GM21529 (cell line): ENCODE results near the gene ADD3.
"Not testable (repeated sequence)": the region's sequence is repeated elsewhere in the genome, so short reads cannot be mapped to it uniquely, and the experiment has no call there.

Experiments
- ATAC-seq: cut with Tn5 transposase; IDR thresholded peaks from one replicate; pipeline ENCODE4 v1.9.1; 2021; ENCODE audit not compliant: unreplicated experiment

The ADD3 gene

GRCh38 chr10:110094786-110095185 lies 87.0 kb downstream of the ADD3 start:
- ATAC-seq, result no peak

GRCh38 chr10:110101464-110102144 lies 93.8 kb downstream of the ADD3 start:
- no peak for ATAC-seq

- ATAC-seq, result no peak
These were observed 96.2 kb downstream of the ADD3 start for GRCh38 chr10:110103921-110104461.

- no peak for ATAC-seq
These were observed 98.1 kb downstream of the ADD3 start for GRCh38 chr10:110105873-110106272.

- ATAC-seq, result no peak
These were observed 99.6 kb downstream of the ADD3 start for GRCh38 chr10:110107430-110107829.

- ATAC-seq, result no peak
These were observed 100.1 kb downstream of the ADD3 start for GRCh38 chr10:110107887-110108286.

- no peak for ATAC-seq
These were observed 101.7 kb downstream of the ADD3 start for GRCh38 chr10:110109511-110109910.

- ATAC-seq, result no peak
These were observed 102.6 kb downstream of the ADD3 start for GRCh38 chr10:110110338-110110737.

GRCh38 chr10:110113670-110114337 lies 106.0 kb downstream of the ADD3 start:
- ATAC-seq, result no peak

GRCh38 chr10:110114668-110115067 lies 106.9 kb downstream of the ADD3 start:
- not testable (repeated sequence) for ATAC-seq

GRCh38 chr10:110115784-110116520 lies 108.2 kb downstream of the ADD3 start:
- no peak for ATAC-seq

GRCh38 chr10:110118891-110119621 lies 111.3 kb downstream of the ADD3 start:
- ATAC-seq, result no peak

GRCh38 chr10:110123594-110123993 lies 115.8 kb downstream of the ADD3 start:
- ATAC-seq, result no peak

- ATAC-seq, result no peak
These were observed 121.7 kb downstream of the ADD3 start for GRCh38 chr10:110129490-110129889.

GRCh38 chr10:110134917-110135316 lies 127.1 kb downstream of the ADD3 start:
- no peak for ATAC-seq

- not testable (repeated sequence) for ATAC-seq
These were observed 128.1 kb downstream of the ADD3 start for GRCh38 chr10:110135836-110136235.

GRCh38 chr10:110137142-110137545 lies 129.4 kb downstream of the ADD3 start:
- peak; percentile 47 for ATAC-seq

GRCh38 chr10:110138197-110138812 lies 130.5 kb downstream of the ADD3 start:
- ATAC-seq, result peak; percentile 62

GRCh38 chr10:110141185-110141584 lies 133.4 kb downstream of the ADD3 start:
- ATAC-seq, result no peak

GRCh38 chr10:110141871-110142635 lies 134.3 kb downstream of the ADD3 start:
- no peak for ATAC-seq
